HG03064 (cell line): ENCODE measurements around the gene HSF2BP.
"Not testable (repeated sequence)": the region's sequence is repeated elsewhere in the genome, so short reads cannot be mapped to it uniquely, and the experiment has no call there.

Source experiments
- ATAC-seq: cut with Tn5 transposase; IDR thresholded peaks from one replicate; pipeline ENCODE4 v1.9.1; 2021; ENCODE audit warnings: low read depth; ENCODE audit not compliant: unreplicated experiment

HSF2BP gene

GRCh38 chr21:43623588-43623987 is 35.7 kb downstream of the HSF2BP start:
- no peak for ATAC-seq

GRCh38 chr21:43622796-43623195 is 36.5 kb downstream of the HSF2BP start:
- ATAC-seq = no peak

GRCh38 chr21:43619856-43620255 is 39.4 kb downstream of the HSF2BP start:
- ATAC-seq = no peak

GRCh38 chr21:43619344-43619743 is 39.9 kb downstream of the HSF2BP start:
- ATAC-seq = no peak

- ATAC-seq = no peak
Measured at GRCh38 chr21:43618940-43619339, 40.3 kb downstream of the HSF2BP start.

- not testable (repeated sequence) for ATAC-seq
Measured at GRCh38 chr21:43616861-43617260, 42.4 kb downstream of the HSF2BP start.

GRCh38 chr21:43614839-43615238 is 44.4 kb downstream of the HSF2BP start:
- no peak for ATAC-seq

GRCh38 chr21:43613755-43614638 is 45.3 kb downstream of the HSF2BP start:
- ATAC-seq = no peak

GRCh38 chr21:43611598-43612369 is 47.5 kb downstream of the HSF2BP start:
- no peak for ATAC-seq

GRCh38 chr21:43609501-43610340 is 49.6 kb downstream of the HSF2BP start:
- no peak for ATAC-seq

- no peak for ATAC-seq
Measured at GRCh38 chr21:43608664-43609063, 50.6 kb downstream of the HSF2BP start.

GRCh38 chr21:43608225-43608624 is 51.1 kb downstream of the HSF2BP start:
- ATAC-seq = no peak

GRCh38 chr21:43605320-43606215 is 53.7 kb downstream of the HSF2BP start:
- ATAC-seq = no peak

- no peak for ATAC-seq
Measured at GRCh38 chr21:43604505-43605204, 54.6 kb downstream of the HSF2BP start.

GRCh38 chr21:43603641-43604504 is 55.4 kb downstream of the HSF2BP start:
- ATAC-seq = no peak

- no peak for ATAC-seq
Measured at GRCh38 chr21:43603233-43603626, 56.1 kb downstream of the HSF2BP start.

GRCh38 chr21:43602266-43603232 is 56.7 kb downstream of the HSF2BP start:
- no peak for ATAC-seq
